PC-3 (cell line): ENCODE measurements around the gene ANXA6. TPM values are rescaled to one million over a fixed set of nuclear protein-coding genes. Genes with fewer than 3 reads are reported as not detected.

Experiments used
- ATAC-seq: fragments of 200-7000 bp; cut with Tn5 transposase; 2 replicates; pipeline ENCODE4 v1.9.1; 2020; ENCODE audit warnings: mild to moderate bottlenecking, moderate library complexity
- BruUV-seq: library from RNA; stranded (reverse); fragments of 400-500 nt; replicated peaks from 2 replicates; lab custom pipeline; 2021; lab: Mats Ljungman, UMichigan
- CTCF ChIA-PET: fragments of 300-600 bp; sonication (Branson Sonifier 250); formaldehyde crosslinking; loops from one replicate; lab custom pipeline; 2022; ENCODE audit warnings: antibody characterized with exemption; lab: Charles Lee
- POLR2A ChIA-PET: fragments of 300-600 bp; sonication (Branson Sonifier 250); formaldehyde crosslinking; loops from one replicate; lab custom pipeline; 2022; ENCODE audit warnings: antibody characterized with exemption; ENCODE audit not compliant: unreplicated experiment; lab: Charles Lee
- DNase-seq: peaks from one replicate; pipeline ENCODE4 v3.0.0-alpha.2; 2015
- H2AFZ ChIP-seq: fragments of 300-600 bp; sonication (generic); 2 replicates; pipeline ENCODE4 v1.6.0; 2016; ENCODE audit warnings: antibody characterized with exemption, low read length
- H3F3A ChIP-seq: fragments of 300-600 bp; sonication (generic); one replicate; pipeline ENCODE4 v1.6.0; 2017; ENCODE audit warnings: antibody characterized with exemption, low read length, control low read depth, mild to moderate bottlenecking; ENCODE audit not compliant: unreplicated experiment
- H3K27ac ChIP-seq: fragments of 300-600 bp; sonication (generic); 2 replicates; pipeline ENCODE4 v1.5.1; 2016; ENCODE audit warnings: mild to moderate bottlenecking, low read length
- H3K27me3 ChIP-seq: fragments of 300-600 bp; sonication (generic); 2 replicates; pipeline ENCODE4 v1.6.1; 2016; ENCODE audit warnings: low read length, mixed read lengths
- H3K36me3 ChIP-seq: fragments of 300-600 bp; sonication (generic); 2 replicates; pipeline ENCODE4 v1.6.1; 2016; ENCODE audit warnings: low read depth, mixed run types, low read length, mixed read lengths
- H3K4me1 ChIP-seq: fragments of 300-600 bp; sonication (generic); 2 replicates; pipeline ENCODE4 v1.5.1; 2016; ENCODE audit warnings: low read length; ENCODE audit not compliant: insufficient read depth
- H3K4me2 ChIP-seq: fragments of 300-600 bp; sonication (generic); 2 replicates; pipeline ENCODE4 v1.6.0; 2016; ENCODE audit warnings: low read length
- H3K4me3 ChIP-seq: fragments of 300-600 bp; sonication (generic); 2 replicates; pipeline ENCODE4 v1.5.1; 2016; ENCODE audit warnings: mild to moderate bottlenecking, low read length, mixed read lengths
- H3K79me2 ChIP-seq: fragments of 300-600 bp; sonication (generic); 2 replicates; pipeline ENCODE4 v1.6.1; 2017; ENCODE audit warnings: low read length, mixed read lengths
- H3K9ac ChIP-seq: fragments of 300-600 bp; sonication (generic); 2 replicates; pipeline ENCODE4 v1.6.0; 2016; ENCODE audit warnings: mild to moderate bottlenecking, low read length
- H3K9me2 ChIP-seq: fragments of 300-600 bp; sonication (generic); replicated peaks from 2 replicates; pipeline ENCODE4 v1.6.1; 2016; ENCODE audit warnings: mixed run types, low read length, mixed read lengths
- H3K9me3 ChIP-seq: fragments of 300-600 bp; sonication (generic); 2 replicates; pipeline ENCODE4 v1.6.1; 2016; ENCODE audit warnings: low read length, mixed read lengths
- H4K20me1 ChIP-seq: fragments of 300-600 bp; sonication (generic); 2 replicates; pipeline ENCODE4 v1.6.1; 2016; ENCODE audit warnings: low read length, mixed read lengths
- CTCF ChIP-seq: fragments of 300-600 bp; sonication (generic); conservative IDR thresholded peaks from 2 replicates; pipeline ENCODE4 v1.5.1; 2017; ENCODE audit warnings: antibody characterized with exemption, low read depth, mild to moderate bottlenecking, low read length
- EZH2 ChIP-seq: fragments of 300-600 bp; sonication (generic); IDR thresholded peaks from one replicate; pipeline ENCODE4 v1.6.1; 2017; ENCODE audit warnings: antibody characterized with exemption, mild to moderate bottlenecking, low read length; ENCODE audit not compliant: unreplicated experiment
- EZH2phosphoT487 ChIP-seq: fragments of 300-600 bp; sonication (generic); IDR thresholded peaks from 2 replicates; pipeline ENCODE4 v1.6.1; 2018; ENCODE audit warnings: mild to moderate bottlenecking, antibody characterized with exemption, low read length, borderline replicate concordance
- intact Hi-C: fragments of 100-400 bp; cut with micrococcal nuclease; formaldehyde crosslinking; loops from 2 replicates; pipeline ENCODE4 v1.9.0; 2023
- total RNA-seq: library from RNA; depleted of rRNA; stranded (reverse); fragments of >200 nt; gene quantifications from 2 replicates; pipeline ENCODE4 v1.2.3, GENCODE V29; 2014

ANXA6 gene
- total RNA-seq, 1 experiment from 2014 or later: 122 TPM

DNA sequence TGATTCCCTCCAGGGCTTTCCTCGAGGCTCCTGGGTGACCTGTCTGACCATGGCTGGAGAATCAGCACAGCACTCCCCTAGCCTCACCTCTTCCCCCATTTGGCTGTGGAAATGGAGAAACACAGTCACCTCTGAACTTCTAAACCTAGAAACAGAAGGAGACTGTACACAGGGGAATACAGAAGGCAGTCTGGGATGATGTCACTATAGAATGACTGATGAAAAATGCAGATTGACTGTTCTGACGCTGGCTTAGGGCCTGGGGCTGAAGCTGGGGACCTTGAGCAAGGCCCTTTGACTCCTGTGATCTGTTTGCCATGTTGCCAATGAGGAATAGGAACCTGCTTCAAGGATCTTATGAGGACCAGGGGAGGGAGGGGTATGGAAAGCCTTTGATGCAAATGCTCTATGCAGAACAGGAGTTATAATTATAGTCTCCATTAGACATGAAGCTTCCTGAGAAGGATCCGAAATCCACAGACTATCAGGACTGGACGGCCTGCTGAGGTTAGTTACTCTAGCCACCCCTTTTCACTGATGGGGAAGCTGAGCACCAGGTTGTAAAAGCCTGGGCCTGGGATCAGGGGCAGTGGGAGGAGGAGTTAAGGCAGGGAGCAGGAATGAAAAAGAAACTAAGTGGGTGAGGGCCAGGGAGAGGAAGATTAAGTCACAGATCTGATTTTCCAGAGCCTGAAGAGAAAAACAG is 24.4 kb upstream of the ANXA6 start:
- Histone ChIP-seq H3K79me2 (no peaks in the 10 kb centered on the region), H3K4me3 (no peak overlapping the region), H3K27ac (no peak overlapping the region), H3F3A (no peaks in the 10 kb centered on the region), H4K20me1 (no peaks in the 10 kb centered on the region), H3K36me3 (no peaks in the 10 kb centered on the region), H2AFZ (no peak overlapping the region), H3K4me2 (no peak overlapping the region), H3K9me3 (no peaks in the 10 kb centered on the region), H3K9ac (no peak overlapping the region), H3K4me1 (peaks cover 16% of the 10 kb centered on the region), H3K27me3 (no peaks in the 10 kb centered on the region), H3K9me2 (no peaks in the 10 kb centered on the region)
- CTCF ChIA-PET: no interaction called here
- POLR2A ChIA-PET: no interaction called here
- no peak for ATAC-seq
- BruUV-seq: no TSS peak
- intact Hi-C loops: no loop called here
- TF ChIP-seq EZH2: no peak
- TF ChIP-seq CTCF: no peak
- no peak for DNase-seq

DNA sequence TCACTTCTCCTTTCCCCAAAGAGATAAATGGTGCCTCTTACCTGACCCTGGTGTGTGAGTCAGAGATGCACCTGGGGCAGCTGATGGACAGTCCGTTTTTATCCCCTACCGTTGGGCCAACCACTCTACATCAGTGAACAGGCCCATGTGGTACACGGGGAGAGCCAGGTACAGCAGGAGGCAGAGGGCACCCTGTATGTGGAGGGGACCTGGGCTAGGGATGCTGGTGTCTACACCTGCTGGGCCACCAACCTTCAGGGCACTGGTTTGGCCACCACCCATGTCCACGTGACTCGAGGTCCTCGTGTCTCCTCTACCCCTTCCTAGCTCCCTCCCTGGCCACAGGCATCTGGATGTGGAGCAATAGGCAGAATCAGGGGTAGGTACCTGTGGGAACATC is 22.7 kb upstream of the ANXA6 start:
- Histone ChIP-seq H3K4me3 (no peak overlapping the region), H4K20me1 (no peaks in the 10 kb centered on the region), H3K36me3 (no peaks in the 10 kb centered on the region), H3K4me1 (peaks cover 16% of the 10 kb centered on the region), H3K27me3 (no peaks in the 10 kb centered on the region), H3K9ac (no peak overlapping the region), H3K9me2 (no peaks in the 10 kb centered on the region), H3F3A (no peaks in the 10 kb centered on the region), H3K79me2 (no peaks in the 10 kb centered on the region), H2AFZ (no peak overlapping the region), H3K4me2 (no peak overlapping the region), H3K9me3 (no peaks in the 10 kb centered on the region), H3K27ac (no peak overlapping the region)
- ATAC-seq (no peak), DNase-seq (no peak)
- no TSS peak for BruUV-seq
- CTCF ChIA-PET: no interaction called here
- TF ChIP-seq EZH2phosphoT487 (no peak), EZH2 (no peak), CTCF (no peak)
- POLR2A ChIA-PET: no interaction called here
- intact Hi-C loops: no loop called here

DNA sequence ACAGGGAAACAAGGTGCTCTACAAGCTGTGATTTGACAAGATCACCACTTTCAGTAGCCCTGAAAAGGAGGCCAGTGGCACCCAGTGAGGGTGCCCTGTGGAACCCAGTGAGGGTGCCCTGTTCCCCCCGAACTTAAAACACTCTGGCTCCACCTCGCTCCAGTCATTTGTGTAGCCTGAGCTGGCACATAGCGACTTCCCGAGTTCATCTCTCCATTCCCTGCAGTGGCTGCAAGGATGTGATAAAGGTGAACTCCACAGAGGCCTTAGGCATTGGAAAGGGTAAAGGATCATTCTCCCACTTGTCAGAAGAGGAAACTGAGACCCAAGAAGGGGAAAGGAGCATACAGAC is 21.9 kb upstream of the ANXA6 start:
- Histone ChIP-seq H2AFZ (no peak overlapping the region), H3K9ac (no peak overlapping the region), H3K9me2 (no peaks in the 10 kb centered on the region), H3K27ac (no peak overlapping the region), H3K36me3 (no peaks in the 10 kb centered on the region), H3K4me2 (no peak overlapping the region), H3K79me2 (no peaks in the 10 kb centered on the region), H3K9me3 (no peaks in the 10 kb centered on the region), H3K27me3 (no peaks in the 10 kb centered on the region), H4K20me1 (no peaks in the 10 kb centered on the region), H3F3A (no peaks in the 10 kb centered on the region), H3K4me1 (peaks cover 13% of the 10 kb centered on the region), H3K4me3 (no peak overlapping the region)
- TF ChIP-seq CTCF (no peak), EZH2phosphoT487 (no peak)
- no peak for DNase-seq
- BruUV-seq: no TSS peak
- ATAC-seq: no peak
- intact Hi-C loops: no loop called here
- POLR2A ChIA-PET: no interaction called here
- CTCF ChIA-PET: no interaction called here
